Measurements from ENCODE around the gene AQP7. TPM values are rescaled to one million over a fixed set of nuclear protein-coding genes. Genes with fewer than 3 reads are reported as not detected.

AQP7 gene
- total and polyA plus RNA-seq, 9 of the 15 experiments (the other 6 are each of a cell fraction or from before 2014, with no cell fraction given) = 0.04 to 0.53 (median 0.07) TPM; not detected in 4

- TF ChIP-seq USF1 (CRISPR knock-in tag; IDR thresholded peaks at IDR 0.05) (no peak), ATF7 (IDR thresholded peaks at IDR 0.05) (no peak), ZC3H8 (IDR thresholded peaks at IDR 0.05) (no peak), FOXK1 (CRISPR knock-in tag; IDR thresholded peaks at IDR 0.05; ENCODE audit: borderline replicate concordance) (no peak), CEBPZ (IDR thresholded peaks at IDR 0.05; ENCODE audit: borderline replicate concordance, low read depth, low read length) (no peak)
These were observed 44.8 kb upstream of the AQP7 start, which contains the start of gene AQP3 (continued) for GRCh38 chr9:33446946-33447798.
